ENCODE results near the gene WNT10A. TPM values are rescaled to one million over a fixed set of nuclear protein-coding genes. Genes with fewer than 3 reads are reported as not detected.

WNT10A gene
- polyA plus RNA-seq, 1 of the 3 experiments (the other 2 are of a cell fraction): 0.02 TPM

GRCh38 chr2:218832520-218832919 is 48.1 kb upstream of the WNT10A start:
- Histone ChIP-seq H4K20me1 (ENCODE audit: insufficient read depth) (no peaks in the 10 kb centered on the region), H3K4me2 (no peak overlapping the region), H3K9ac (no peak overlapping the region), H3K4me1 (ENCODE audit: control insufficient read depth in 1 of 2, insufficient read depth in 2 of 2, low read depth in 1 of 2, low read length in 1 of 2) (peaks cover 0 to 10% of the 10 kb centered on the region in 2 experiments; a peak in 2 of 4 replicates), H2AFZ (ENCODE audit: low read depth) (no peak overlapping the region), H3K36me3 (replicated peaks in 1 of 2; ENCODE audit: control insufficient read depth in 1 of 2, insufficient read depth in 2 of 2, low read length in 1 of 2) (no peaks in the 10 kb centered on the region), H3K27me3 (ENCODE audit: insufficient read depth) (no peaks in the 10 kb centered on the region; the same call in 1 of the 2 replicates), H3K4me3 (ENCODE audit: low read depth in 2 of 2, low read length in 1 of 2) (no peak overlapping the region), H3K9me3 (no peaks in the 10 kb centered on the region), H3K9me2 (no peaks in the 10 kb centered on the region), H3K27ac (ENCODE audit: low read depth in 2 of 2, low read length in 1 of 2) (no peak overlapping the region), H3K79me2 (ENCODE audit: insufficient read depth) (no peaks in the 10 kb centered on the region), H3F3A (replicated peaks; ENCODE audit: insufficient read depth) (no peaks in the 10 kb centered on the region)
- 75% methylated on average over 3 of the region's 3 CpGs for WGBS (ENCODE audit: low lambda C conversion rate)
- CTCF ChIA-PET: interaction anchor here (1.1 to 1.4 kb wide), 2 partner anchors 15 to 121 kb away, joined by 5 read pairs; no protein-coding TSS in a partner anchor
- TF ChIP-seq PBX3 (IDR thresholded peaks at IDR 0.05): no peak
- TF ChIP-seq USF2 (IDR thresholded peaks at IDR 0.05; ENCODE audit: borderline replicate concordance, low read depth, low read length): no peak
- no peak for TF ChIP-seq GABPA (IDR thresholded peaks at IDR 0.05; ENCODE audit: low read depth)
- TF ChIP-seq RXRA (IDR thresholded peaks at IDR 0.05; ENCODE audit: borderline replicate concordance, low read depth): no peak
- TF ChIP-seq CTCF (IDR thresholded peaks at IDR 0.05): no peak
- TF ChIP-seq GATA2 (CRISPR knock-in tag; IDR thresholded peaks at IDR 0.05): no peak
- no peak for TF ChIP-seq EZH2phosphoT487 (IDR thresholded peaks at IDR 0.05; ENCODE audit: borderline replicate concordance, low read depth)
- TF ChIP-seq MAX (IDR thresholded peaks at IDR 0.05; ENCODE audit: low read depth): no peak
- no peak for TF ChIP-seq TAF1 (IDR thresholded peaks at IDR 0.05; ENCODE audit: borderline replicate concordance, low read depth, low read length)
- TF ChIP-seq NFIC (IDR thresholded peaks at IDR 0.05; ENCODE audit: borderline replicate concordance): no peak
- no peak for TF ChIP-seq MXI1 (IDR thresholded peaks at IDR 0.05; ENCODE audit: low read depth, low read length)
- TF ChIP-seq POLR2AphosphoS5 (IDR thresholded peaks at IDR 0.05; ENCODE audit: low read depth, low read length): no peak
- no peak for TF ChIP-seq TEAD4 (IDR thresholded peaks at IDR 0.05; ENCODE audit: borderline replicate concordance, insufficient read depth)
- no peak for DNase-seq
- POLR2A ChIA-PET: interaction anchor here (0.5 kb wide), 1 partner anchor 289 kb away, joined by 4 read pairs; no protein-coding TSS in a partner anchor

Measured in SK-N-SH (cell line).